HEK293 (cell line): Measurements from ENCODE around the gene ZNF20.

ENCODE experiments used
- ATF2 ChIP-seq: fragments of 450-650 bp; formaldehyde crosslinking; IDR thresholded peaks from 2 replicates; pipeline ENCODE4 v1.5.1; 2016; ENCODE audit warnings: missing biosample characterization, missing genetic modification characterization, low read depth
- GLI2 ChIP-seq: fragments of 450-650 bp; formaldehyde crosslinking; IDR thresholded peaks from 2 replicates; pipeline ENCODE4; 2017; ENCODE audit warnings: missing biosample characterization, missing genetic modification characterization, low read depth, borderline replicate concordance
- KLF16 ChIP-seq: fragments of 450-650 bp; formaldehyde crosslinking; IDR thresholded peaks from 2 replicates; pipeline ENCODE4 v1.5.1; 2017; ENCODE audit warnings: missing biosample characterization, missing genetic modification characterization
- REPIN1 ChIP-seq: fragments of 450-650 bp; formaldehyde crosslinking; IDR thresholded peaks from 2 replicates; pipeline ENCODE4 v1.5.1; 2017; ENCODE audit warnings: missing biosample characterization, missing genetic modification characterization, low read depth
- SETDB1 ChIP-seq: IDR thresholded peaks from one replicate; pipeline ENCODE4 v1.6.1; 2017; ENCODE audit warnings: mild to moderate bottlenecking, low read length, moderate library complexity, mixed read lengths; ENCODE audit not compliant: insufficient read length
- TCF7L2 ChIP-seq: IDR thresholded peaks from 2 replicates; pipeline ENCODE4 v1.6.1; 2011; ENCODE audit warnings: low read depth, mild to moderate bottlenecking, inconsistent platforms, low read length, moderate library complexity, borderline replicate concordance
- ZBTB10 ChIP-seq: fragments of 450-650 bp; formaldehyde crosslinking; IDR thresholded peaks from 2 replicates; pipeline ENCODE4 v1.5.1; 2016; ENCODE audit warnings: missing biosample characterization, missing genetic modification characterization
- ZBTB6 ChIP-seq: fragments of 450-650 bp; formaldehyde crosslinking; IDR thresholded peaks from 2 replicates; pipeline ENCODE4 v1.5.1; 2017; ENCODE audit warnings: missing biosample characterization, missing genetic modification characterization
- ZNF146 ChIP-seq: fragments of 450-650 bp; formaldehyde crosslinking; IDR thresholded peaks from 2 replicates; pipeline ENCODE4 v1.5.1; 2016; ENCODE audit warnings: missing biosample characterization, missing genetic modification characterization
- ZNF18 ChIP-seq: fragments of 450-650 bp; formaldehyde crosslinking; IDR thresholded peaks from 2 replicates; pipeline ENCODE4 v1.5.1; 2016; ENCODE audit warnings: missing biosample characterization, missing genetic modification characterization
- ZNF211 ChIP-seq: fragments of 450-650 bp; formaldehyde crosslinking; IDR thresholded peaks from 2 replicates; pipeline ENCODE4 v1.5.1; 2016; ENCODE audit warnings: low read depth, missing biosample characterization, missing genetic modification characterization
- ZNF23 ChIP-seq: fragments of 450-650 bp; formaldehyde crosslinking; IDR thresholded peaks from 2 replicates; pipeline ENCODE4 v1.5.1; 2016; ENCODE audit warnings: missing biosample characterization, missing genetic modification characterization, borderline replicate concordance
- ZNF26 ChIP-seq: fragments of 450-650 bp; formaldehyde crosslinking; IDR thresholded peaks from 2 replicates; pipeline ENCODE4 v1.5.1; 2016; ENCODE audit warnings: missing biosample characterization, missing genetic modification characterization
- ZNF274 ChIP-seq, 2 experiments: fragments of 200-500 bp in 1 of 2; fragments of 450-650 bp in 1 of 2; sonication (Bioruptor generic) in 1 of 2; formaldehyde crosslinking in 1 of 2; IDR thresholded peaks; 2 replicates each; pipeline versions ENCODE4 v1.5.1 to v1.6.1; 2014 to 2016; ENCODE audit warnings: borderline replicate concordance in 1 of 2, inconsistent platforms in 1 of 2, low read length in 1 of 2, missing biosample characterization in 1 of 2, missing genetic modification characterization in 1 of 2
- ZNF350 ChIP-seq: fragments of 450-650 bp; formaldehyde crosslinking; IDR thresholded peaks from 2 replicates; pipeline ENCODE4 v1.5.0; 2017; ENCODE audit warnings: missing biosample characterization, mild to moderate bottlenecking, missing genetic modification characterization
- ZNF394 ChIP-seq: fragments of 450-650 bp; formaldehyde crosslinking; IDR thresholded peaks from 2 replicates; pipeline ENCODE4 v1.5.1; 2016; ENCODE audit warnings: missing biosample characterization, missing genetic modification characterization, mild to moderate bottlenecking, moderate library complexity, borderline replicate concordance
- ZNF433 ChIP-seq: fragments of 450-650 bp; formaldehyde crosslinking; IDR thresholded peaks from 2 replicates; pipeline ENCODE4 v1.5.1; 2016; ENCODE audit warnings: missing biosample characterization, missing genetic modification characterization, low read depth
- ZNF473 ChIP-seq: fragments of 450-650 bp; formaldehyde crosslinking; IDR thresholded peaks from 2 replicates; pipeline ENCODE4 v1.5.1; 2017; ENCODE audit warnings: missing biosample characterization, missing genetic modification characterization
- ZNF48 ChIP-seq: fragments of 450-650 bp; formaldehyde crosslinking; IDR thresholded peaks from 2 replicates; pipeline ENCODE4 v1.5.1; 2016; ENCODE audit warnings: missing biosample characterization, missing genetic modification characterization
- ZNF513 ChIP-seq: fragments of 450-650 bp; IDR thresholded peaks from 2 replicates; pipeline ENCODE4 v1.5.1; 2018; ENCODE audit warnings: missing biosample characterization, missing genetic modification characterization
- ZNF571 ChIP-seq: fragments of 450-650 bp; formaldehyde crosslinking; IDR thresholded peaks from 2 replicates; pipeline ENCODE4 v1.5.0; 2017; ENCODE audit warnings: missing biosample characterization, missing genetic modification characterization
- ZNF580 ChIP-seq: fragments of 450-650 bp; formaldehyde crosslinking; IDR thresholded peaks from 2 replicates; pipeline ENCODE4 v1.5.1; 2016; ENCODE audit warnings: missing biosample characterization, missing genetic modification characterization
- ZNF585B ChIP-seq: fragments of 450-650 bp; formaldehyde crosslinking; IDR thresholded peaks from 2 replicates; pipeline ENCODE4 v1.5.1; 2016; ENCODE audit warnings: missing biosample characterization, missing genetic modification characterization
- ZNF768 ChIP-seq: fragments of 450-650 bp; formaldehyde crosslinking; IDR thresholded peaks from 2 replicates; pipeline ENCODE4 v1.5.1; 2018; ENCODE audit warnings: missing biosample characterization, mild to moderate bottlenecking, missing genetic modification characterization
- ZNF792 ChIP-seq: fragments of 450-650 bp; formaldehyde crosslinking; IDR thresholded peaks from 2 replicates; pipeline ENCODE4 v1.5.1; 2016; ENCODE audit warnings: missing biosample characterization, missing genetic modification characterization
- ZNF837 ChIP-seq: fragments of 450-650 bp; formaldehyde crosslinking; IDR thresholded peaks from 2 replicates; pipeline ENCODE4 v1.5.1; 2016; ENCODE audit warnings: missing biosample characterization, missing genetic modification characterization

Gene ZNF20

GRCh38 chr19:12162882-12163806 is 23.0 kb upstream of the ZNF20 start, which contains the start of gene ZNF136 (continued):
- TF ChIP-seq REPIN1 (tag by site-specific recombination) (no peak), ZNF585B (tag by site-specific recombination) (no peak), KLF16 (tag by site-specific recombination) (peak; percentile 43; the same call in 1 of the 2 replicates), TCF7L2 (no peak), ZNF394 (tag by site-specific recombination) (peak; percentile 22; the same call in 1 of the 2 replicates), ZBTB10 (no peak), ZNF571 (tag by site-specific recombination) (no peak), ZNF23 (tag by site-specific recombination) (no peak), GLI2 (tag by site-specific recombination) (no peak), ZNF18 (tag by site-specific recombination) (no peak), ZNF350 (tag by site-specific recombination) (0 out of 2 replicates have a peak, but pooled peaks have one; percentile 43), ZNF513 (no peak), ATF2 (tag by site-specific recombination) (no peak), ZNF473 (tag by site-specific recombination) (no peak), ZNF433 (tag by site-specific recombination) (no peak), ZNF768 (tag by site-specific recombination) (peak; percentile 24; the same call in 1 of the 2 replicates), SETDB1 (no peak), ZNF211 (tag by site-specific recombination) (no peak), ZBTB6 (no peak), ZNF580 (tag by site-specific recombination) (peak; percentile 73; the same call in 1 of the 2 replicates), ZNF48 (tag by site-specific recombination) (no peak), ZNF837 (tag by site-specific recombination) (no peak), ZNF26 (no peak), ZNF274 (IDR thresholded peaks at IDR 0.05; ENCODE audit: low read length) (no peak), ZNF274 (tag by site-specific recombination; IDR thresholded peaks at IDR 0.05; ENCODE audit: borderline replicate concordance) (no peak), ZNF146 (no peak), ZNF792 (no peak)
